GM12892 (cell line): ENCODE data around the gene EGFR.

Source experiments
- DNase-seq: peaks from one replicate; pipeline ENCODE4 v3.0.0; 2011; ENCODE audit not compliant: insufficient read length
- FAIRE-seq: peaks from 2 replicates; lab custom pipeline; 2011; peaks lifted over from hg19 to GRCh38; lab: Jason Lieb, UNC
- POLR2A ChIP-seq: IDR thresholded peaks from 2 replicates; pipeline ENCODE4 v1.6.1; 2011; ENCODE audit warnings: low read depth, low read length, control low read depth
- POLR2AphosphoS5 ChIP-seq: IDR thresholded peaks from 2 replicates; pipeline ENCODE4 v1.6.1; 2011; ENCODE audit warnings: low read depth, low read length, control low read depth
- TAF1 ChIP-seq: IDR thresholded peaks from 2 replicates; pipeline ENCODE4 v1.6.1; 2011; ENCODE audit warnings: low read depth, mild to moderate bottlenecking, control low read depth, low read length, borderline replicate concordance

EGFR gene

GRCh38 chr7:55094092-55094690 is 75.4 kb downstream of the EGFR start:
- no peak for TF ChIP-seq TAF1
- TF ChIP-seq POLR2AphosphoS5: no peak
- TF ChIP-seq POLR2A: no peak
- no peak for DNase-seq
- no peak for FAIRE-seq

GRCh38 chr7:55095672-55096071 is 76.9 kb downstream of the EGFR start:
- DNase-seq (no peak), FAIRE-seq (peak; percentile 24)
- TF ChIP-seq TAF1 (no peak), POLR2AphosphoS5 (no peak), POLR2A (no peak)

DNA sequence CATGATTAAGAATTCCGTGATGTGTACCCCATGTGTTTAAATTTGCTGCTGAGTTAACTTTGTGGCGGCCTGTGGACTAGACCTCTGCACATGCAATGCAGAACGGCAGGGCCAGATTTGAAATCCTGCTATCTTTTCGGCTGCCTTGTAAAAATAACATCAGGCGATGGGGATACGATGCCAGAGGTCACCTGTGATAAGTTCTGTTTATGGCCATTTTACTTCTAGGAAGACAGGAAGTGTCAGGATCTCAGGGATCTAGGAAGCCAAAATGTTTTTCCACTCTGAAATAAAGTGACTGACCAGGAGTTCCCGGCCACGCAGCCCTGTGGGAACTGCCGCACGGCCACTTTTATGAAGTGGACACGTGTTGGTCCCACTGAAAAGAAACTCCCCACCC is 77.5 kb downstream of the EGFR start:
- TF ChIP-seq POLR2A (no peak), POLR2AphosphoS5 (no peak), TAF1 (no peak)
- no peak for DNase-seq
- FAIRE-seq: no peak

- FAIRE-seq (no peak), DNase-seq (no peak)
- TF ChIP-seq TAF1 (no peak), POLR2AphosphoS5 (no peak), POLR2A (no peak)
Observed at GRCh38 chr7:55097100-55097499, 78.3 kb downstream of the EGFR start.

- TF ChIP-seq POLR2A: no peak
- no peak for DNase-seq
- no peak for FAIRE-seq
Observed at GRCh38 chr7:55099066-55099820, 80.4 kb downstream of the EGFR start.

DNA sequence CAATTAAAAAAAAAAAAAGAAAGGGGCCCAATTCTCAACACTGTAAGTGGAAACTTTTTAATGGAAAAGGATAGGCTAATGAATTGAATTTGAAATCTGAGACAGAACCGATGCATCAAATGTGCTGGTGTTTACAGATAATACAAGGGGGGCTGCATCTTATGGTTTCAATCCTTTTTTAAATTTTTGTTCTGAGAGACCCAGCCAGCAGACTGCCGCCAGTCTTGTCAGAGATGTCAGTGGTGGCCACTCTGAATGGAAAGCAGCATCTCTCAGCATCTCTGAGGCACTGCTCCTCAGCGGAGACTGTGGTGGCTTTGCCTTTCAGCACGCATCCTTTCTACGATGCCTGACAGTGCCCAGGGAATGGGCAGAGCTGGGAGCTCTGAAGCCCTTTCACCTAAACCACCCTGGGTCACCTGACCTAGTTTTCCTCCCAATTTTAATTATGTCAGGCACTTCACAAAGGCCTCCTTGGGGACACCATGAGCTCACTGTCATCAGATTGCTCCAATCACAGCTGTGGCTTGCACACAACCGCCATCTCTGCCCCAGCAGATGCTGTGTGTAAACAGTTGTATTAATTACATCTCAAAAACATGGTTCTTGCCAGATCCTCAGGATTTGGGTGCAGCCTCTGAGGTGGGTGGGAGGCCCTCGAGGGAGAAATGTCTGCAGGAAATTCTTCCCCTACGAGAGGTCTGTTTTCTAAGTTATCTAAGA is 81.2 kb downstream of the EGFR start:
- TF ChIP-seq TAF1: no peak
- DNase-seq: no peak
- FAIRE-seq: no peak

DNA sequence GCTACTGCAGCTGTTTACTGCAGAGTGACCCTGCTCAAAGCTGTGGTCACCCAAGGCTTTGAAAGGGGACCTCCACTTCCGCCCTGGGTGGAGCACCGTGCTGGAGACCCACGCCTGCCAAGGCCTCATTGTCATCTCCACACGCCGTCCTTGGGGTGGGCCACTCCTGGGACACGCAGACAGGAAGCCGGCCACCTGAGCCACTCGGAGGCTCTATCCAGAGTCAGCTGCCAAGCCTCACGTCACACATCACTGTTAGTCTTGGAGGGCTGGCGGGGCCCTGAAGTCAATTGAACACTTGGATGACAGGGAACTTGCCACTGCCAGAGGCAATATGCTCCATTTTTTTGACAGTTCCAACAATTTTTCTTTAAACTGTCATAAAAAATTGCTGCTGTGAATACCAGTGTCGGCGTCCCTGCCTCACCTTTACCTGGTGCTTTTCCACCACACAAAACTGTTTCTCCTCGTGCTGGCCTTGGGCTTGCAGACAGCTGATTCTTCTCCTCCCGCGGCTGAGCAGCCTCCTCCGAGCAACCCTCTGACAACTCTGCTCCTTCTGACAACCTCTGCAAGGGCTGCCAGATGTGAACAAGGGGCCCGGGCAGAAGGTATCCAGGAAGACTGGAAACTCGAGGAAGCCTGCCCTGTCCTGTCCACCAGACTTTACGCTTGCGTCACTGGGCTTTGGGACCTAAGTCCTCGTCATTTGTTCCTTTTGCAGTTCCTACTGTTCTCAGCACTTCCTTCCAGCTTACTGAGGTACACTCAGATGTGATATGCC is 81.9 kb downstream of the EGFR start:
- FAIRE-seq (no peak), DNase-seq (no peak)
- no peak for TF ChIP-seq TAF1
- no peak for TF ChIP-seq POLR2A
- no peak for TF ChIP-seq POLR2AphosphoS5

- no peak for DNase-seq
- FAIRE-seq: no peak
- no peak for TF ChIP-seq POLR2A
- no peak for TF ChIP-seq POLR2AphosphoS5
- no peak for TF ChIP-seq TAF1
Observed at GRCh38 chr7:55101359-55101758, 82.5 kb downstream of the EGFR start.

GRCh38 chr7:55104123-55104522 is 85.3 kb downstream of the EGFR start:
- FAIRE-seq (no peak), DNase-seq (no peak)
- TF ChIP-seq POLR2A: no peak
- no peak for TF ChIP-seq POLR2AphosphoS5
- TF ChIP-seq TAF1: no peak

GRCh38 chr7:55104712-55105433 is 86.1 kb downstream of the EGFR start:
- TF ChIP-seq POLR2A (no peak), TAF1 (no peak), POLR2AphosphoS5 (no peak)
- FAIRE-seq (no peak), DNase-seq (no peak)

- TF ChIP-seq TAF1 (no peak), POLR2A (no peak), POLR2AphosphoS5 (no peak)
- DNase-seq: no peak
- no peak for FAIRE-seq
Observed at GRCh38 chr7:55105952-55106351, 87.1 kb downstream of the EGFR start.
